Measurements from ENCODE around the gene APLP2.
A peak's percentile ranks its signal among the peaks of the same experiment; 100 is the strongest.
"Not testable (repeated sequence)": the region's sequence is repeated elsewhere in the genome, so short reads cannot be mapped to it uniquely, and the experiment has no call there.

Gene APLP2

DNA sequence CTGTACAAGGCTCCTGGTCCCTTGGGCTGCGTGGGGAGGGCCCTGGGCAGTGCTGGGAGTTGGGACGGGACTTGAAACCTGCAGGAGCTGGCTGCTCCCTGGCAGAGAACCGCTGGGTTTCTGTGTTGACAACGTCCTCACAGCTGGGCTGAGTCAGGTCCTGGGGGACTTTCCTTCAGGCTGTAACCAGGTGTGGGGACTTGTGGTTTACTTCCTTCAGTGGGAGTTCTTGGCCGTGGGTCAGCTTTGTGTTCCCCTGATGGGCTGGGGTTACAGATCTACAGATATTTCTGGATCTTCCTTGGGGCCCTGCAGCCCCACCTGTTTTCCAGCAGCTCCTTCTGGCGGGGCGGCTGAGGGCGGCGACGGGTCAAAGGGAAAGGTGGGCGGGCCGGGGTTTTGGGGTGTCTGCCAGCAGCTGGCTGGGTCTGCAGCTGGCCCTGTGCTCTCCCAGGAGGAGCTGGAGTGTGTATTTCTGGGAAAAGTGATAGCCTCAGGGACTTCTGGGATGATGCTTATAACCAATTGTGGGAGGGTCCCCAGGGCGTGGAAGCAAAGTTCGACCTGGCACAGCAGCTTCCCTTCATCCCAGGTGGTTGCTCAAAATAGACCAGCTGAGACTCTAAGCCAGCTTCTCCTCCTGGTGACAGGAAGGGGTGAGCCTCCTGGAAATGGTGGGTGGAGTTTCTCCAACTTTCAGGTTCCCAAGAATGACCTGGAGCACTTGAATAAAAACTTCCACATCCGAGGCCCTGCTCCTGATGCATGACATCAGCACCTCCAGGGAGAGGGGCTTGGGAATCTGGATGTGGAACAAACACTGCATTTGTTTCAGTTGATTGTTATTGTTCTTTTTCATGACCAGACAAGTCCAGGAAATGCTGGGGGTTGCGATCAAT is 109.0 kb downstream of the APLP2 start:
- no peak for DNase-seq

DNA sequence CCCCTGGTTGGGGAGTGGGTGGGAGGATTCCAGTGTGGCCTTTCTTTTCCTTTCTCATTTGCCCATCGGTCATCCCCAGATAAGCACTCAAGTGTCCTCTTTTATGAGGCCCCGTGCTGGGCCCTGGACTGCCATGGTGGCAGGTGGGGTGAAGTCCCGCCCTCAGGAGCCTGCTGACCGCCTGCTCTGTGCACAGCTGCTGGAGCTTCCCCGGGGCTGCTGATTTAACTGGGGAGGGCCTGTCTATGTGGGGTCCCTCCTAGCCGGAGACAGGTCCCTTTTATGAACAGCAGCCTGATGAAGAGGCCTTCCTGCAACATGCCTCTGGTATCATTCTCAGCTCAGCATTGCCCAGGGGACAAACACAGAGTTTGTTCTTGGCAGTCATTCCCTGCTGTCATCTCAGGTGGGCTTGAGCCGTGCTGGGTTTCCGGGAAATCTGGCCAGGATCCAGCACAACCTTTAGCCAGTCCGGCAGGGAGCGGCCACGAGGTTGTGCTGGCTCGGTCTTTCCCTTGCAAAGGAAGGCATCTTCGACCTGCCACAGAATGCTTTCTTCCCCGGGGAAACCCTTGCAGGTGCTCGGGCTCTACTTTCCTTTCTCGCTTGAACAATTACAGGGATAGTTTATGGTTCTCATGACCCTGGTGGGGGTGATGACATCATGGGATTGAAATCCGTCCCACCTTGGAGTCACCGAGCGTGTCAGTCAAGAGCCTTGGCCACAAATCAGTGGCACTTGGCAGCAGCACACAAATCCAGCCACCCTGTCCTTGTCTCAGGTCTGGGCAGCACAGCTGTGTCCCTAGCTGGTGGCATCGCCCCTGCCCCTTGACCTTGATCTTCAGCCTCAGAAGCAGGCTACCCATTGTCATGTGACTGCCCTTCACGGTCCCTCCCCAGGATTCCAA is 110.0 kb downstream of the APLP2 start:
- DNase-seq = no peak

GRCh38 chr11:130180491-130180890 is 110.8 kb downstream of the APLP2 start:
- DNase-seq = no peak

DNA sequence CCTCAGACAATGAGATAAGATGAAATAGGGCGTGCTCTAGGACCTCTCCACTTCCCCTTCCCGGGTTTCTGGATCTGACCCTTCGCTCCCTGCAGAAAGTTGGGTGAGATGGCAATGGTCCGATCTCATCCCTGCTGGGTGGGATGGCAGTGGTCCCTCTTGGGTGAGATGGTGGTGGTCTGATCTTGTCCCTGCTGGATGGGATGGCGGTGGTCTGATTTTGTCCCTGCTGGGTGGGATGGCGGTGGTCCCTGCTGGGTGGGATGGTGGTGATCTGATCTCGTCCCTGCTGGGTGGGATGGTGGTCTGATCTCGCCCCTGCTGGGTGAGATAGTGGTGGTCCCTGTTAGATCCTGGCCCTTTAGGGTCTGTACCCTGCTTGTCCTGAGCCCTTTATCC is 111.2 kb downstream of the APLP2 start:
- DNase-seq = no peak

DNA sequence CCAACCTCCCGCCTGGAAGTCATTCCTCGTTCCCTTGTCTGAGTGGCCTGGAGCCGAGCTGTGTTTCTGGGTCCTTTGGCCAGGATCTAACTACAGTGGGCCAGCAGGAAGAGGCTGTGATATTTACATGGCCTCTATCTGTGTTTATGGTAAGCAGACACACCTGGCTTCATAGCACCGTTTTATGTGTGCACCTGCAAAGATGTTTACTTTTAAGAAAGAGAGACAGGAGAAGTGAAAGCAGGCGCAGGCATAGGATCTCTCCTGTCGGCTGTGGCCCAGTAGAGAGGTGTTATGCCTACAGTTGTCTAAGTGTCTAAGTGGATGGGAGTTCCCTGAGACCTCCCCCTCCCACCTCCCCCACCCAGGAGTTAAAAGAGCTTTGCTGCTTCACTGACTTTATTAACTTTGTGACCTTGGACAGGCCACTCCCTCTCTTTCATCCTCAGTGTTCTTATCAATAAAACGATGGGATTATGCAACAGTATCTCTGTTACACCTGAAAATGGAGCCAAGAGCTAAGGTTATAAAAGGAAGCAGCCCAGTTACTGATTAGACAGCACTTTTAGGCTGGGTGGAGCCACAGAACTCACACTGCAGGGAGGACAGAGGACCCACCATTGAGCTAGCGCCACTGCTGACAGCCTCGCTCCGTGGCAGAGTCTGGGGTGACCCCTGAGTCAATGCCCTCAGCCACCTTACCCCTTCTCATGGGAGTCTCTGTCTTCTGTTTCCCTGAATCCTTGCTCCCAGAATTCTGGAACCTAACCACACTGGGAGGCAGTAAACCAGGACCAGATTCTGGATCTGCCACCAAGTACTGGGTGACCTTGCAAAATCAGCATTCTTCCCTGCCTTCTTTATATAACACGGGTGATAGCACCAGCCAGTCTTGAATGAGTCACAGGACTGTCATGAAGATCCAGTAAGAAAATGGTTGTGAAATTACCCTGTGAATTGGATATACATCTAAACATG is 111.9 kb downstream of the APLP2 start:
- DNase-seq = peak; percentile 66

DNA sequence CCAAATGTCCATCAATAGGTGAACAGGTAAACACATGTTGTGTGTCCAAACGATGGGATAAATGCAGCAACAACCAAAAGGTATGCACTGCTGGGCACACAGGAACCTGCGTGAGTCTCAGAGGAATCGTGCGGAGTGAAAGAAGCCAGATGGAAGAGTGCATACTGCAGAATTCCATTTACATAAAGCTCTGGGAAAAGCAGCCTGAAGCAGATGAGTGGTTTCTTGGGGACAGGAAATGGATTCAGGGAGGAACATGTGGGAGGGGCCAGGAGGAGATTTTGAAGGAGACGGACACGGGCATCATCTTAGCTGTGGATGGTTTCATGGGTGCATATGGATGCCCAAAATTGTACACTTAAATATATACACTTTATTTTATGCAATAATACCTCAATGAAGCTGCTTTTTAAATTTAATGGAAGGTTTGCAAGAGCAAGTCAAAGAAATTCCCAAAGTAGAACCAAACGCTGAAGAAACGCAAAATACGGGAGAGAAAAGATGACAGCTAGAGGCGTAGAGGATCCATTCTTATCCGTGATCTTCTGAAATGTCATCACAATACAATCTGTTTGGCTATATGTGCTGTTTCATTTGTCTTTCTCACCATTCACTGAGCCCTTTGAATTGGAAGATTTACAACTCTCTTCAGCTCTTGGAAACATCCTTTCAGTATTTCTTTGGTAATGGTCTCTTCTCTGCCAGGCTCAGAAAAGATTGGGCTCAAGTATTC is 114.3 kb downstream of the APLP2 start:
- no peak for DNase-seq

GRCh38 chr11:130187096-130187495 is 117.4 kb downstream of the APLP2 start:
- no peak for DNase-seq

DNA sequence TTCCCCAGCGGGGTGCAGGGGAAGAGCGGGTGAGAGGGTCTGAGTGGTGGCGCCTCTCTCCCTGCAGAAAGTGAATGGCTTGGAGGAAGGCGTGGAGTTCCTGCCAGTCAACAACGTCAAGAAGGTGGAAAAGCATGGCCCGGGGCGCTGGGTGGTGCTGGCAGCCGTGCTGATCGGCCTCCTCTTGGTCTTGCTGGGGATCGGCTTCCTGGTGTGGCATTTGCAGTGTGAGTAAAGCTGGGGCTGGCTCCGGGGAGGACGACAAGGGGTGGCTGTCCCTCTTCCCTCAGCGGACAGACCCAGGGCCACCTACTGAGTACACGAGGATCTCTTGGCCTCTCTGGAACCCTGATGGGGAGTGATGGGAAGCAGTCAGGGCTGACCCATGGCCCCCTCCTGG is 118.4 kb downstream of the APLP2 start:
- no peak for DNase-seq

DNA sequence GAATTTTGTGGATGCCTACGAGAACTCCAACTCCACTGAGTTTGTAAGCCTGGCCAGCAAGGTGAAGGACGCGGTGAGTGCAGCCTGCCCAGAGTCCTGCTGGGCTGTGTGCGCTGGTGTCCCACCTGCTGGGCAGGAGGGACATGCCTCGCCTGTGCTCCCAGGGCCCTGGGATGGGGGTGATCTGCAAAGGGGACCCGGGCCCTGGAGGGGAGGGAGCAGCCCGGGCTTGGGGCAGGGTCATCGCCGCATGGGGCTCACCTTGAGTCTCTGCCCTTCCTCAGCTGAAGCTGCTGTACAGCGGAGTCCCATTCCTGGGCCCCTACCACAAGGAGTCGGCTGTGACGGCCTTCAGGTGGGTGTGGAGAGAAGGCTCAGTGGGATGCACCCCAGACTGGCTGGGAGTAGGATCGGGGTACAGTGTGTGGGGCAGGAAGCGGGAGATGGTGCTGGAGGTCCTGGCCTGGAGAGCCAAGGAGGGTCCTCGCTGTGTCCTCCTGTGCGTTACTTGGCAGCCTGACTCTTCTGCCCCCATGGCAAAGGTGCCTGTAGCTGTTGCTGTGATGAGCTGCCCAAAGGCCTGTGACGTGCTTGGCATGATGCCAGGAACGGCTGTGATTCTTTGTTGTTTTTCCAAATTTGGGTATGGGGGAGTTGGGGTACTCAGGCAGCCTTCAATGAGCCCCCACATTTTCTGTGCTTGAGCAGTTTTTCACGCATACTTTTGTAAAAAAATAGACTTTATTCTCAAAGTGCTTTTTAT is 119.1 kb downstream of the APLP2 start:
- no peak for DNase-seq

DNA sequence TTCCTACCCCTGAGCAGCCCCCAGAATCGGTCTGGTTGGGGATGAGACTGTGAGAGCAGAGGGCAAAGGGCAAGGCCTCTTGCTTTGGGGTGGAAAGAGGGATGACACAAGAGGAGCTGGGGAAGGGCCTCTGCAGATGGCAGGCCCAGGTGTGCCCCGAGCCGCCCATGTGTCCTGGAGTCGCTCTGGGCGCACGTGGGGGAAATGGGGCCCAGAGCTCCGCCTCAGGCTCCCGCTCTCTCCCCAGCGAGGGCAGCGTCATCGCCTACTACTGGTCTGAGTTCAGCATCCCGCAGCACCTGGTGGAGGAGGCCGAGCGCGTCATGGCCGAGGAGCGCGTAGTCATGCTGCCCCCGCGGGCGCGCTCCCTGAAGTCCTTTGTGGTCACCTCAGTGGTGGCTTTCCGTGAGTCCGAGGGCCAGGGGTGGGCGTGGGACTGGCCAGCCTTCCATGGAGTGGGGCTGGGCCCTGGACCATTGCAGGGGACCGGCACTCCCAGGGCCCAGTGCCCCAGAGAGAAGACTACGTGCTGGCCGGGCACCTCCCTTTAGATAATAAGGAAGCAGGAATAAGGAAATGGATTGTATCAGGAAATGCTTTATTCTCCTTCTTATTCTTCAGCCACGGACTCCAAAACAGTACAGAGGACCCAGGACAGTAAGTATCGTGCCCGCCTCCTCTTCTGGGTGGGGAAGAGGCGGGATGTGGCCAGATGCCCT is 120.0 kb downstream of the APLP2 start:
- no peak for DNase-seq

- no peak for DNase-seq
These were observed 120.7 kb downstream of the APLP2 start for GRCh38 chr11:130190371-130190881.

DNA sequence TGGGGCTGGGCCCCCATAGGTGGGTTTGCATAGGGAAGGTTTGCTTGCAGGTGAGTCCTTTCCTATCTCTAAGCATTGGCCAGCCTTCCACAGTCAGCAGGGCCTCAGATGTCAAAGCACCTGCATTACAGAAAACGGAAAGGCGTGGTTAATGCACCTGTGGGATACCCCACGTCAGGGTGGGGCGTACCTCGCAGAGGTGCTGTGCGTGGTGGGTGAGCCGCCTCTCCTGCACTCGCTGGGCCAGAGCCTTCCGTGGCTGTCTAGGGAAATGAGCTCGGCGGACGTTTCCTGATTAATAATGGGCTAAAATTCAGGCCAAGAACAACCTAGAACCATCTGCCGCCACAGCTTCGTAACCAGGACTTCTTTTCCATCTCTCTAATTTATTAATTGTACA is 122.2 kb downstream of the APLP2 start:
- no peak for DNase-seq

DNA sequence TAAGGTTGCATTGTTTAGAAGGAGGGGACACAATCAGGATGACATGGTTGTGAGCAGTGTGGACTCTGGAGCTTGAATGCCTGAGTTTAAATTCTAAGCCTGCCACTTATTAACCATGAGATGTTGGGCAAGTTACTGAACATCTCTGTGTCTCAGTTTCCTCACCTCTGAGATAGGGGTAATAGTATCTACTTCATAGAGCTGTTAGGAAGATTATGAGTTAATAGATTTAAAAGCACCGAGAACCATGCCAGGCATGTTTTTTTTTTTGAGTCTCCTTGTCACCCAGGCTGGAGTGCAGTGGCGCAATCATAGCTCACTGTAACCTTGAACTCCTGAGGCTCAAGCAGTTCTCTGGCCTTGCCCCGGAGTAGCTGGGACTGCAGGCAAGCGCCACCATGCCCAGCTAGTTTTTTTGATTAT is 123.2 kb downstream of the APLP2 start:
- no peak for DNase-seq

- DNase-seq = not testable (repeated sequence)
These were observed 123.9 kb downstream of the APLP2 start for GRCh38 chr11:130193551-130193950.

All from EL (cell line).